GM19328 (cell line): Measurements from ENCODE around the gene RREB1.

ENCODE experiments used
- ATAC-seq: cut with Tn5 transposase; IDR thresholded peaks from one replicate; pipeline ENCODE4 v1.9.1; 2021; ENCODE audit warnings: mild to moderate bottlenecking, moderate library complexity; ENCODE audit not compliant: unreplicated experiment

The RREB1 gene

DNA sequence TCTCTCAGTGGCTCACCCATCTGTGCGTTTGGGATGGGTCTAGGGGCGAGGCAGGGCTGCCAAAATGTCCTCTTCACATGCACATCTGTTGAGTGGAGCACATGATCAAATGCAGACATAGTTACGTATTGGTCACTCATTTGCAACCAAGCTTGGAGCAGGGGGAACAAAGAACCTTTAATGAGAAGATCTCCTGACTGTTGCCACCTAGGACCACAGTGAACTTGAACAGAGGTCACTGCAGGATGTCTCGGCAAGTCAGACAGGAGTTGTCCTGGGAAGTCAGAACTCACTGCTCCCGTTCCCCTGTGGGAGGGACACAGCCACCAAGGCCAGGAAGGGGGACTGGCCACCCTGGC is 131.8 kb downstream of the RREB1 start:
- no peak for ATAC-seq

DNA sequence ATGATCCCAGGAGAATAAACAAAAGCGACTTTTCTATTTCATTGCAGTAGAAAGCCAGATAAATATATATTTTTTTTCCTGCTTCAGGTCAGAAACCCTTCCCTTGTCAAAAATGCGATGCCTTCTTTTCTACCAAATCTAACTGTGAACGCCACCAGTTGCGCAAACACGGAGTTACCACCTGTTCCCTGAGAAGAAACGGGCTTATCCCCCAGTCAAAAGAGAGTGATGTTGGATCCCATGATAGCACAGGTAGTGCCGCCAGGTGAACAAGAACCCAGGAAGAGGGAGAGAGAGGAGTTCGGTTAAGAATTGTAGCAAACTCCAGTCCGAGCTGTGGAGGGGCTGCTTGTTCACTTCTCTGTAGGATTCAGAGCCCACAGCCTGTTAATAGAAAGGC is 132.6 kb downstream of the RREB1 start:
- no peak for ATAC-seq

DNA sequence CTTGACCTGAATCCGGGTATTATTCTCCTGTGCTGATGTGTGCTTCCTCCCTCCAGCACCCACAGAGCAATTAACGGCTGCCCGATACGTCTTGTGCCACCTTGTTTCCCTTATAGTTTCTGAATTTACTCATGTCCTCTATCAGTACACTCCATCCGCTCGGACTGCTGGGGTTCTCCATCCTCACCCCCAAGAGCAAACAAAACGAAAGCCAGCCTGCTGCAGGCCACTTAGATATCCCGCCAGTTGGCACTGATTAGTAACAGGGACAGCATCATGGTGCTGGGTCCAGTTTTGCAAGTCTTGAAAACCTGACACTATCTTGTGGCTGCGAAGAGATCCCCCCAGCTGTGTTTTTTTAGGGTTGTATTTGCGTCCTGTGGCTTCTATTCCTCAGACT is 133.4 kb downstream of the RREB1 start:
- no peak for ATAC-seq

DNA sequence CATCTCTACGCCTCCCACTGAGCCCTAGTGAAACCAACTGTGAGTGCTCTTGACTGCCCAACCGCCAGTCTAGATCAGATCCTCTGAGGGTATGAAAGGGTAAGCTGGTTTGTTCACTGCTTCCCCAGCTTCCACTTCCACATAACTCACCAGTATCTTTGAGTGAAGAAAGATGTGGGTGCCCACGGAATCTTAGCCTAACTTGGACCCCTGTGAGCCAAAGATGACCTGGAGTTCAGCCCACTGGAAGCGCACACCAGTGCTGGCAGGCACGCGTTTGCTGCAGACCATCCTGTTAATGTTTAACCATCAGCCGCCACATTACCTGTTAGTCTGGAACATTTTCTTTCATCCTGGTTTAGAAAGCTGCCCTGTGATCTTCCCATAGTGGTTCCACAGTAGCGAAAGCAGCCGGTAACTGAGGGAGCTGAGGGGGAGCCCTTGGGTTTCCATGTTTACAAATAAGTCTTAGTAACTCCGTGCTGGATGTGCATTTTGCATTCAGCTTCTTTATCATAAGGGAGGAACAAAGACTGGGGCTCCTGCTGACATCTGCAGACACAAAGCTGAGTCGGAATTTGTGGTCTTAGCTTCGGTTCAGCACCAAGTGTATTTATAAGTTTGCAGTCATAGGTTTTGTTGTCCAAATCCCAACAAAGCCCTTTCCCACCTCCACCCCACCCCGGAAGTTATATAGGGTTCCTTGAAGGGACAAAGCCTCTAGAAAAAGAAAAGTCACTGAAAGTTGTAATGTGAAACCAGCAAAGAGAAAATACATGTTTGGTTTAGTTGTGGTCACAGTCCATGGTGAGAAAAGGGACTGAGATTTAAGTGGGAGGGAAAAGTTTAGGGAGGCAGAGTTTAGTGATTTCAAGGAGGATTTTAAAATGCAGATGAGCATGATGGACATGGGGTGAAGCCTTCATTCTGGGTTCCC is 134.2 kb downstream of the RREB1 start:
- ATAC-seq, result no peak

DNA sequence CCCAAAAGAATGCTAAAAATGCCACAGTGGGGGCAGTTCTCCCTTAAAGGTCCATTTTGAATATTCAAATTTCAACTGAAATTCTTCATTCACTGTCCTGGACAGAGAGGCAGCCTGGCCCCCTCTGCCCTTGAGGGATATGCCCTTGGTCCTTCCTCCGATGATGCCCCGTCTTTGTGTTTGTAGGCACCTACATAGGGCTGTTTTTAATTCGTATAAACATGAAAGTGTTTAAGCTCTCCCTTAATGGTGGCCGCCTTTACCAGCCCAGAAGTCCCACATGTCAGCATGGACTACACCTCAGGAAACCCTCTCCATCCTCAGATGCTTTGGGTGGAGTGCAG is 135.0 kb downstream of the RREB1 start:
- no peak for ATAC-seq

DNA sequence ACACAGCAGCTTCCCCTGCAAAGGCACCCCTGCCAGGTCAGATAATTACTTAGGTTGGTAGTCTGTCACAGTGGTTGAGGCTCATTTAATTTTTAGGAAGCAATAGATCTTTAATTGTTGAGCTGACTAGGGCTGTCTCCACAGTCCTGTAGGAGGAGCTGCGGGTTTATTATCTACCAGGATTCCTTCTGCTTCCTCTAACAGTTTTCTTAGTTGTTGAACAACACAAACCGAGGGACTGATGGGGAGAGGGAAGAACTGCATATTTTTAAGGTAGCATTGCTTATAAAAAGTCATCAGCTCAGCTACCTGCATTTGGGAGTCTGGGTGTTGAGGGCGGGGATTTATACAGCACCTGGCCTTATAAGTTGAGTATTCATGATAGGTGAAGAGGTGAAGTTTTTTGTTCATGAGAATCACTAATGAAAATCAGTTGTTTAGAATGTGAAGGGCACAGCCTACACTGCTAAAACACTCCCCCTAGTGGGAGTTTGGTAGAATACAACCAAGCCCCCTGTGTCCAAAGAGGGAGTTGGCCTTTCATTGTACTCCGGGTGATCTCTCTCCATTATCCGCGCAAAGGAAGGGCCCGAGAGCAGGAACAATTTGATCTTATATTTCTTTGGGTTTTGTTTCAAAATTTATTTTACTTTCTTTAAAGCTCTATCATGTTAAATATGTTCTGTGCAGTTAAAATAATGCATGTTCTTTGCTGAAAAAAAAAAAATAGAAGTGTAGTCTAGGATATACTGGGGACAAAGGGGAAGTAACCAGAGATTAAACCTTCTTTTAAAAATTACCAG is 135.6 kb downstream of the RREB1 start:
- ATAC-seq, result no peak

DNA sequence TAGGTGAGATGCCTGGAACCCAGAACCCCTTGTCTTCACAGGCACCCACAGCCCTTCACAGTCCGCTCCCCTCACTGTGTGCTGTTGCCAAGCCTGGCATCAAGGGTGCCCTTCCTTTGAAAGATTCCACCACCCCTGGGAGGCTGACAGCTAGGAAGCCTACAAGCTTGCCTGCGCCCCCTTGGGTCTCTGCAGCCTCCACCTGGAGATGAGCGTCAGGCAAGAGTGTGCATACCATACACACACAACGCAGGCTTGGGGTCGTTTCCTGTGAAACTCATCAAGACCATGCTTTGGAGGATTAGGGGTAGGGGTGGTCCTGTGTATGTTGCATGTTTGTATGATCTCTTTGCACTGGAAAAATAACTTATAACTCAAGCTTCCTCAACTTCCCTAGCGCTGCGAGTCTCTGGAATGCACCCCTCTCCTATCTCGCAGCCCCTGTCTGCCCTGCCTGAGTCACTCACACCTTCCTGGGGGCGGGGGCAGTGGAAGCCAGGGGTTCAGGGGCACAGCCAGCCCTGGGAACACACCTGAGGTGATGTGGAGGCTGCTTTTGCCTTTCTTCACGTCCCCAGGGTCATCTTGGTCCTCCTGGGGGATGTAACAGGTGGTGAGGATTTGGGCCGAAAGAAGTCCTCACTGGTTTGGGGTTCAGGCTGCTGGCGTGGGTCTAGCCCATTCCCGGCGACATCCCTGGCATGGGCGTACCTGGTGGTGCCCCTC is 138.1 kb downstream of the RREB1 start:
- ATAC-seq, result no peak

DNA sequence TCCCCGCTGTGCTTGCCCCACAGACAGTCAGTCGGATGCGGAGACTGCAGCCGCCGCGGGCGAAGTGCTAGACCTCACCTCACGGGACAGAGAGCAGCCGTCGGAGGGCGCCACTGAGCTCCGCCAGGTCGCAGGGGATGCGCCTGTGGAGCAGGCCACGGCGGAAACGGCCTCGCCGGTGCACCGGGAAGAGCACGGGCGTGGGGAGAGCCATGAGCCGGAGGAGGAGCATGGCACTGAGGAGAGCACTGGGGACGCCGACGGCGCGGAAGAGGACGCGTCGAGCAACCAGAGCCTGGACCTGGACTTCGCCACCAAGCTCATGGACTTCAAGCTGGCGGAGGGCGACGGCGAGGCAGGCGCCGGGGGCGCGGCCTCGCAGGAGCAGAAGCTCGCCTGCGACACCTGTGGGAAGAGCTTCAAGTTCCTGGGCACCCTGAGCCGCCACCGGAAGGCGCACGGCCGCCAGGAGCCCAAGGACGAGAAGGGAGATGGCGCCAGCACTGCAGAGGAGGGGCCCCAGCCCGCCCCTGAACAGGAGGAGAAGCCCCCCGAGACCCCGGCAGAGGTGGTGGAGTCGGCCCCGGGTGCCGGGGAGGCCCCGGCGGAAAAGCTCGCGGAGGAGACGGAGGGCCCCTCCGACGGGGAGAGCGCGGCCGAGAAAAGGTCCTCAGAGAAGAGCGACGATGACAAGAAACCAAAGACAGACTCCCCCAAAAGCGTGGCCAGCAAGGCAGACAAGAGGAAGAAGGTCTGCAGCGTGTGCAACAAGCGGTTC is 138.8 kb downstream of the RREB1 start:
- no peak for ATAC-seq

DNA sequence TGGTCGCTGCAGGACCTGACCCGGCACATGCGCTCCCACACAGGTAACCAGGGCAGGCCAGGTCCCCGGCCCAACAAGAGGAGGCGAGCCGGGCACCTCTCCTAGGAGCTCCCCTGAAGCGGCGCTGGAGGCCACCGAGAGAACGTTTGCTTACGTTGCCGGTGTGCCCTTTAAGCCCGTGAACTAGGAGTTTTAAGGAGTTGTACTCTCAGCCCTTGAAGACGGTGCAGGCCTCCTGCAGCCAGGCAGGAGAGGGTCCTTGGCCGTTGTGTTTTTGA is 139.4 kb downstream of the RREB1 start:
- no peak for ATAC-seq

DNA sequence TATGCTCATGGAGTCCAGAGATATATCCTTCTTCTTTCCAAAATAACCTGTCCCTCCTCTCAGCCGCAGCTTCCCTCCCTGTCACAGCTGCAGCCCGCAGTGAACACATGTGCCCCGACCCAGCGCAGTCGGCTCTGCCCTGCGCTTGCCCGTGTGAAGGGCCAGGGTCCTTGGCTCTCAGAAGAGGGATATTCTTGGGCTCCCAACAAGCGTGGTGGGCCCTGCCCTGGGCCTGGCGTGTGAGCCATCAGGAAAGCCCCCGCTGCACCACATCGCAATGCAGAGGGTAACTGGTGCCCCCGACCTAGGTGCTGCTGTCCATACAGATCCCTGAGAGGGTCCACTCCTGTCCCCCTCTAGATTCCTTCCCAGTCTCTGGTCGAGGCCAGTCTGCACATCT is 140.1 kb downstream of the RREB1 start:
- ATAC-seq, result no peak

DNA sequence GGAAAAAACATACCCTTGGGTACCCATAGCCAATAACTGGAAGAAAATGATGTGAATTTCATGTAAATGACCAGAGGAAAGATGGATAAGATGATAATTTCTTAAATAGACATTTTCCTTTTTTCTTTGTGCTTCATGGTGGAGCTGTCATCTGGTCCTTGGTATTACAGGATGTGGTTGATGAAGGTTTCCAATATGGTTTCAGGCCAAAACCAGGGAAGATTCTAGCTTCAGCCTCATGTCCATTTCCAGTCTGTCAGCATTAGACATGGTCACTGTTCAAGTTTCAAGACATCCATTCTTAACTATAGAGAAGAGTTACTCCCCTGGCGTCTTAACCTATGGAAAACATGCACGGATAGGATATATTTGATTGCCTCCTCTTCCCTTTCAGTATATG is 141.6 kb downstream of the RREB1 start:
- no peak for ATAC-seq

DNA sequence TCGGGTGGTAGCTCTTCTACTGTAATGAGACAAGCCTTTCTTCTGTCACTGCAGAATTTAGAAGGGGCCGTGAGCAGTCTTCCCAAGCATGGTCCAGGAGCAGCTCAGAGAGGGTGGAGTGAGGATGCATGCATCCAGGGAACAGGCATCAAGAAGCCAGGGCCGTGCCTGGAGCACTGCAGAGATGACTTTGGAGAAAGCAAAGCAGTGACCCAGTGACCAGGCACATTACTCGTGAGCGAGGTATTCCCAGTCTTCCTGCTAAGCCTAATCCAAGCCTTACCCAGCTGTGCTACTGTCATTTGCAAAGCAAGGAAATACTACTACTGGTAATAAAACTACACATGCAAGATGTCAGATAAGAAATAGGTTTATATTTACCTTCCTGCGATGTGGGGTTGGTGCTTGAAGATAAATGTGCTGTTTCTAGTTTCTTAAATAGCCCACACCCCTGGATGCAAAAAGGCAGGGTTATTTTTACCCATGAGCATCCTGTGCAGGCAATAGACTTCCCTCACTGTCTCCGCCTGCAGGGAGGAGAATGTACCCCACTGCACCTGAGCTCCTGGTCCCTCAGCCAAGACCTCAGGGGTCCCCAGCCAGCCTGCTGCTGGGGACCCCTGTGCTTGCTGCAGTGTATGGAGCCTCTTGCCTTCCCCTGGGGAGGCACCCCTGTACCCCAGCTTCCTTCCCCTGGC is 142.3 kb downstream of the RREB1 start:
- no peak for ATAC-seq

DNA sequence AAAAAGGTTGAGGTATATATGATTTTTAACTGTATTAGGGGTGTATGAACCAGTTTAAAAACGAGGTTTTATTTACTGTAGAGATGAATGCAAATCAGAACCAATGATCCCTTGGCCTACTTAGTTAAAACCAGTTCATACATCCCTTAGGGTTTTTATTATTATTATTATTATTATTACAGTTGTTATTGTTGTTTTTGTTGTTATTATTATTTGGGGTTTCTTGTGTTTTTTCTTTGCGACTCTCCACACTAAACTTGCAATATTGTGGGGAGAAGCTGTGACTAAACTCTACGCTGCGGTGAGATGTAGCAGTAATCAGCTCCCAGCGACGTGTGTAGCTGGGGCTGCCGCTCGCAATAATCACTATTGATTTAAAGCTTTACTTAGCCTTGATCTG is 143.1 kb downstream of the RREB1 start:
- no peak for ATAC-seq

DNA sequence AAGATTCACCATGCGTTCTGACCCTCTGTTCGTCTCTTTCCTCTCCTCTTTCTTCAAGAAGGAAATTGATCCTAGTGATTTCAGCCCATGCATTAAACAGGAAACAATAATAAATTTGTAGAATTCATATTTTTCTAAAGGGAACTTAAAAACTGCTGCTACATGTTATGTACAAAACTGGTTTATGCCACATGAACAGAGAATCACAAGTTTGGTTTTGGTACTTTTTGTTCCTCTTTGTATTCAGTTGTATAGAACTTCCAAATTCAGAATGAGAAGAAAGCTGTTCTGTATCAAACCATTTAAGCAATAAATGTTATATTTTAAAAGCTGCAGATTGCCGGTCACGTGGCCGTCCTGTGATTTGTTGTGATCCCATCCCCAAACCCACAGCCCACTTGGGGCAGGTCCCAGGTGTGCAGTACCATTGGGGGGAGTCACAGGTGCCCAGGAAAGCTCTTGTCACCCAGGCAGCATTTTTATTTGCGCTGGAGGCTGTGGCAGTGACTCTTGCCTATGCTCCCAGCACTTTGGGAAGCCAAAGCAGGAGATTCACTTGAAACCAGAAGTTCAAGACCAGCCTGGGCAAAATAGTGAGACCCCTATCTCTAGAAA is 144.0 kb downstream of the RREB1 start:
- ATAC-seq, result no peak

DNA sequence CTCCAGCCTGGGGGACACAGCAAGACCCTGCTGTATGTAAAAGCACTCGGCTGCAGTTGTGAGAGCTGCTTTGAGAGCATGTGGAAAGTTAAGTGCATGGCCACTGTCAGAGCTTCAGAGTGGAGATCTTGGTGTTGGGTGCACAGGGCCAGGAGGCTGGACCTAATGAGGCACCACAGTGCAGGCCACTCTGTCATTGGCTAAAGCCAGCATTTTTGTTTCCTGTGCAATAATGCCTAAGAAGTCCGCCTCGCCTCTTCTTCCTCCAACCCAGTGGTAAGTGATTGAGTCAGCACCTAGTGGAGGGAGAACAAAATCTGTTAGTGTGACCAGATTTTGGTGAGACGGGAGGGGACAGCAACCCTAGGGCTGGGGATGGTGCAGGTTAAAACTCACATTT is 144.6 kb downstream of the RREB1 start:
- ATAC-seq, result no peak

DNA sequence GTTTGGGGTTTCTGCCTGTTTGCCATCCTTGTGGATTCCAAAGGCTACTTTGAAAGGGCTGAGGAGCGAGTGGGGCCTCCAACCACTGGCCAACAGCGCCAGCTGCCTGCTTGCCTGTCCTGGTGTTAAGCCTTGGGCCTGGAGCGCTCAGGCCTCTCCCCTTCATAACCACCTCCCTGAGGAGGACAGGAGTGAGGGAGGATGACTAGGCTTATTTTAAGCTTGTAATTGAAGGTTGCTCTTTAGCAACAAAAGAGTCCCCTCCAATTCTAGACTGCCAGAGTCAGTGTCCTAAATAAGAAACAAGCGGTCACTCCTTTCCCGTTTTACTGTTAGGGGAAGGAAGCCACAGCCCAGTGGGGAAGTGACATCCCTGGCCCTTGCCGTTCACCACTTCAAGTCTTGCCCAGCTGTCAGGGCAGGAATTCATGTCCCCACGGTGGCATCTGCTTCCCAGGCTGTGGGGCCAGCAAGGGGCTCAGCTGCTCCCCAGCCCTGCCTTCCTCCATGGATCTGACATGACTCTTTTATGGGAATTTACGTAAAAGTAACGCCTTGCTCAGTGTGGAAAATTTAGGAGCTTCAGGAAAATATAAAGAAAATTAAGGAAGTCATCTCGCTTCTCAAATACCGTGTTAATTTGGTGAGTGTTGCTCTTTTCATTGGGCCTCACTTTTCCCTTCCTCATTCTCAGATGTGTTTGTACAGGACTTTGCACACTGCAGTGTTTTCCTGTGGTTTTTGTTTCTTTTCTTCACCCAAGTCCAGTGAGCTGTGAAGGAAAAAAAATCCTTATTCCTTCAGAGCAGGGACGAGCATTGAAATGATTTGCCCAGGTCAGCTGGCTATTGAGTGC is 147.4 kb downstream of the RREB1 start:
- no peak for ATAC-seq

DNA sequence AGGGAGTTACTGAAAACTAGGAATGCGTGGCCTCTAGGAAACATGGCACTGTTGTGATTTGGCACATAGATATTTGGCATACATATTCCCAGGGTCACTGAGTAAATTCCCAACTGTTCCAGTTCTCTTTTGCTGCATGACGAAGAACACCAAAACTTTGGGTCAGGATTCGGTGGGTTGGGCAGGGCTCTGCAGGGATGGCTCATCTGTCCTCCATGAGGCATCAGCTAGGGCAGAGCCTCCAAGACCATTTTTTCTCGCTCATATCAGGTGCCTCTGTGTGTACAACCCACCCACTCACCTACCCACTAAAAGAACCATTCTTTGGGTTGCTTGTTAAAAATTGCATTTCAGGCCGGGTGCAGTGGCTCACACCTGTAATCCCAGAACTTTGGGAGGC is 148.2 kb downstream of the RREB1 start:
- no peak for ATAC-seq

DNA sequence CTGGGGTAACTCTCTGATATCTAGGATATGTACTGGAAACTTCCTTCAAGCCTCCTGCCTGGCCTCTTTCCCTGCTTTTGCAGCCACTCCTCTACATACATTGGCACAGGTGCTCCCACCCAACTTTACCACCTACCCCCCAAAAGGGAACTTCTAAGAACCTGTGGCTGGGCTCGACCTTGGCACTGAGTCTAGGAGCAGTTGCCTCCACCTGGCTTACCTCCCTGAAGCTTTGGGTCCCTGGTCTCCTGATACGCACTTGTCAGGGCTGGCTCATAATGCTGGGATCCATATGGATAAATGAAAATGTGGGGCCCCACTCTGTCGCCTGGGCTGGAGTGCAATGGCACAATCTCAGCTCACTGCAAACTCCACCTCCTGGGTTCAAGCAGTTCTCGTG is 149.0 kb downstream of the RREB1 start:
- ATAC-seq, result no peak

DNA sequence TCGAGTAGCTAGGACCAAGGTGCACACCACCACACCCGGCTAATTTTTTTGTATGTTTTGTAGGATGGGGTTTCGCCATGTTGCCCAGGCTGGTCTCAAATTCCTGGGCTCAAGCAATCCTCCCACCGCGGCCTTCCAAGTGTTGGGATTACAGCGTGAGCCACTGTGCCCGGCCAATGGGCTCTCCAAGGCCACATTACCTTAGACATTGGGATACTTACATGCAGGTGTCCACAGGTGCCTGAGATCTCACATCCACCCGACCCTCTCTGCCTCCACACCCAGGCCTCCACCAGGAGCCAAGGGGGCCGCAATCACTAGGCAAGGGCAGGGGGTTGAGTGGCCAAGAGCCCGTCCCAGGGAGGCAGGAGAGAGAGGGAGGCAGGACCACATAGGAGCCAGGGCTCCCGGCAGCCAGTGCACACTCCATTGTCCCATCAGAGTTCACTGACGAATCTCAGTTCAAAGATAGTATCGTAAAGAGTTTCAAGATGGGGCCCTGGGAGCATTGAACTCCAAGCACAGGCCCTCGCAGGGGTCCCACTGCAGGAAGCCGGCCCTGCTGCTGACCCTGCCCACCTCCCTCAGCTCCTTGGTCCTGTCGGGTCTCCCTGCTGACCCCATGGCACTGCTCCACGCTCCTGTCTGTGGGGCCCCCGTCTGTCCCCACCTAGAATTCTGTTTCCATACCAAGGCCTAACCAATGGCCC is 149.9 kb downstream of the RREB1 start:
- no peak for ATAC-seq
